Activated CD4-positive, alpha-beta T cell treated with anti-CD3 and anti-CD28 coated beads, Interleukin-2, amount 10 ng/mL, durations not matched to agents 24 days and 14 days (primary cell): ENCODE results near the gene SLC9A9. TPM values are rescaled to one million over a fixed set of nuclear protein-coding genes. Genes with fewer than 3 reads are reported as not detected.

Experiments used
- DNase-seq: peaks from one replicate; pipeline ENCODE4 v3.0.0; 2022
- H3K27ac Mint-ChIP-seq: one replicate; pipeline ENCODE4 v1.8.0; 2022; ENCODE audit warnings: mild to moderate bottlenecking, mixed read lengths
- H3K27me3 Mint-ChIP-seq: one replicate; pipeline ENCODE4 v1.8.0; 2022; ENCODE audit warnings: mixed read lengths
- H3K36me3 Mint-ChIP-seq: one replicate; pipeline ENCODE4 v1.8.0; 2022; ENCODE audit warnings: low read depth, mild to moderate bottlenecking, mixed read lengths
- H3K4me1 Mint-ChIP-seq: one replicate; pipeline ENCODE4 v1.8.0; 2021; ENCODE audit warnings: mixed read lengths
- H3K4me3 Mint-ChIP-seq: one replicate; pipeline ENCODE4 v1.8.0; 2022; ENCODE audit warnings: mild to moderate bottlenecking, moderate library complexity, mixed read lengths
- H3K9me3 Mint-ChIP-seq: one replicate; pipeline ENCODE4 v1.8.0; 2021; ENCODE audit warnings: mixed read lengths
- intact Hi-C: fragments of 100-400 bp; cut with micrococcal nuclease; formaldehyde crosslinking; loops from one replicate; pipeline ENCODE4 v1.15.1; 2023
- total RNA-seq: library from RNA; stranded (reverse); gene quantifications from 2 replicates; pipeline ENCODE4 v1.2.3, GENCODE V29; 2022

The SLC9A9 gene
- total RNA-seq, 1 donor from 2014 or later: 1.3 TPM

GRCh38 chr3:143753006-143753405 is 95.3 kb downstream of the SLC9A9 start:
- H3K4me1 Mint-ChIP-seq: peaks cover 17% of the 10 kb centered on the region
- peaks cover 3% of the 10 kb centered on the region for H3K9me3 Mint-ChIP-seq
- intact Hi-C loops: no loop called here
- no peak overlapping the region for H3K27ac Mint-ChIP-seq
- no peaks in the 10 kb centered on the region for H3K36me3 Mint-ChIP-seq
- H3K27me3 Mint-ChIP-seq: no peaks in the 10 kb centered on the region
- no peak for DNase-seq
- H3K4me3 Mint-ChIP-seq: peak overlapping the region; percentile 7

DNA sequence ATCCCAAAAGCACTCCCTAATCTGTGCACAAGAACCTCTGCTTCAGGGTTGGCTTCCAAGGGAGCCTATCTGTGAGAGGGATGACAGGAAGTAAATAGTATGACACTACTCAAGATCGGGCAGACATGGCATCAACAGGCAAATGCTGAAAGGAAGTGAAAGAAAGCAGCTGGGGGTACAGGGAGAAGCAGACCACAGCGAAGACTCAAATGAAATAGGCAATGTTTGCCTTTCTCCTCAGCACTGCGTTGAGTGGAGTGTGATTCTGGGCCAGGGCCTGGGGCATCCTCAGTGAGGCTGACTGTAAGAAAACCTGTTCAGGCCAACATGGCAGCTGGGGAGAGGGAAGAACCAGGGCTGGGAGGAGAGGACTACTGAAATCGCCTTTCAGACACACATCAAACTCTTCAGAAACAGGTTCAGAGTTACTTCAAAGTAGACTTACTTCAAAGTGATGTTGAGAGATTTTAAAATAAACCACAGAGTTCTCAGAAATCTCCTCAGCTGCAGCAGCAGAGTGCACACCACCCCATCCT is 96.6 kb downstream of the SLC9A9 start:
- no peaks in the 10 kb centered on the region for H3K9me3 Mint-ChIP-seq
- peaks cover 13% of the 10 kb centered on the region for H3K4me1 Mint-ChIP-seq
- H3K36me3 Mint-ChIP-seq: no peaks in the 10 kb centered on the region
- H3K27me3 Mint-ChIP-seq: no peaks in the 10 kb centered on the region
- intact Hi-C loops: no loop called here
- H3K4me3 Mint-ChIP-seq: peak overlapping the region; percentile 51
- peak; percentile 77 for DNase-seq
- peak overlapping the region; percentile 76 for H3K27ac Mint-ChIP-seq

DNA sequence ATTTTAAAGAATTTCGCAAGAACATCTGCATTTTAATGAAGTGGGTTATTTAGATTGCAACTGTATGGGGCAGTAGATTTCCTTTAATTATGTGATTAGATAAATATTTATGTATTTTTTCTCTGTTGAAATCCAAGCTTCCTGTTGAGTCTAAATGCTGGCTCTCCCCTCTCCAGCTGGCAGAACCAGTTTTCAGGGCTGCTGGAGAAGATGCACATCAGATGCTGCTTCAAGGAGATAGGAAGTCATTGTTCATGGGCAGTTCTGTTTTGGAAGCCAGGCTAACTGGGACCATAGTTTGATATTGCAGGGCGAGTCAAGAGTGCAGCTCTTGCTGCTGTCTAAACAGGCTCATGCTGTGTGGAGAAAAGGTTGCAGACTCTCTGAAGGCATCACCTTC is 97.4 kb downstream of the SLC9A9 start:
- H3K4me1 Mint-ChIP-seq: peaks cover 13% of the 10 kb centered on the region
- no peaks in the 10 kb centered on the region for H3K9me3 Mint-ChIP-seq
- no peak overlapping the region for H3K27ac Mint-ChIP-seq
- no peak overlapping the region for H3K4me3 Mint-ChIP-seq
- intact Hi-C loops: no loop called here
- DNase-seq: no peak
- no peaks in the 10 kb centered on the region for H3K36me3 Mint-ChIP-seq
- H3K27me3 Mint-ChIP-seq: no peaks in the 10 kb centered on the region

- Mint-ChIP-seq H3K27ac (no peak overlapping the region), H3K4me3 (no peak overlapping the region), H3K36me3 (no peaks in the 10 kb centered on the region), H3K27me3 (no peaks in the 10 kb centered on the region), H3K4me1 (peaks cover 13% of the 10 kb centered on the region), H3K9me3 (no peaks in the 10 kb centered on the region)
- intact Hi-C loops: no loop called here
- DNase-seq: no peak
Measured at GRCh38 chr3:143749926-143750325, 98.3 kb downstream of the SLC9A9 start.

GRCh38 chr3:143737065-143737464 is 111.2 kb downstream of the SLC9A9 start:
- Mint-ChIP-seq H3K36me3 (no peaks in the 10 kb centered on the region), H3K27ac (no peak overlapping the region), H3K4me1 (no peaks in the 10 kb centered on the region), H3K27me3 (no peaks in the 10 kb centered on the region), H3K4me3 (no peak overlapping the region), H3K9me3 (peaks cover 8% of the 10 kb centered on the region)
- no peak for DNase-seq
- intact Hi-C loops: no loop called here

- no peaks in the 10 kb centered on the region for H3K27me3 Mint-ChIP-seq
- H3K4me3 Mint-ChIP-seq: no peak overlapping the region
- intact Hi-C loops: no loop called here
- no peak for DNase-seq
- peaks cover 8% of the 10 kb centered on the region for H3K9me3 Mint-ChIP-seq
- no peak overlapping the region for H3K27ac Mint-ChIP-seq
- H3K4me1 Mint-ChIP-seq: no peaks in the 10 kb centered on the region
- no peaks in the 10 kb centered on the region for H3K36me3 Mint-ChIP-seq
Measured at GRCh38 chr3:143736205-143736997, 111.9 kb downstream of the SLC9A9 start.

DNA sequence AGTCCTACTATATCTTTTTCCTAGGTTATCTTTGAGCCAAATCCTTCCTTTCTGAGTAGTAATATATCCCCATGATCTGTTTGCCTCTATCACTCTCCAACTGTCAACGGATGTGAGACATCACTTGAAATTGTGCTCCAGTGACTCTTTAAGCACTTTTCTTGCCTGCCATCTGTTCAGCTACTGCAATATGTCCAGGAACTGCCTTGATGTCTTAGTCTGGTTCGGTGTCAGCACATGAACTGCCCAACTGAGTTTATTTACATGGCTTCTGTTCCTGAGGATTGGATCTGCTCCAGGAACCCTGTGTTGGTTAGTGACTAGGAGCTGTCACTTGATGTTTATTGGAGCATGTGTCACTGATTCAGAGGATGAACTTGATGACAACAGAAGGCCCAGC is 116.5 kb downstream of the SLC9A9 start:
- Mint-ChIP-seq H3K4me3 (no peak overlapping the region), H3K9me3 (peaks cover 8% of the 10 kb centered on the region), H3K27ac (no peak overlapping the region), H3K27me3 (no peaks in the 10 kb centered on the region), H3K36me3 (no peaks in the 10 kb centered on the region), H3K4me1 (no peaks in the 10 kb centered on the region)
- no peak for DNase-seq
- intact Hi-C loops: no loop called here

DNA sequence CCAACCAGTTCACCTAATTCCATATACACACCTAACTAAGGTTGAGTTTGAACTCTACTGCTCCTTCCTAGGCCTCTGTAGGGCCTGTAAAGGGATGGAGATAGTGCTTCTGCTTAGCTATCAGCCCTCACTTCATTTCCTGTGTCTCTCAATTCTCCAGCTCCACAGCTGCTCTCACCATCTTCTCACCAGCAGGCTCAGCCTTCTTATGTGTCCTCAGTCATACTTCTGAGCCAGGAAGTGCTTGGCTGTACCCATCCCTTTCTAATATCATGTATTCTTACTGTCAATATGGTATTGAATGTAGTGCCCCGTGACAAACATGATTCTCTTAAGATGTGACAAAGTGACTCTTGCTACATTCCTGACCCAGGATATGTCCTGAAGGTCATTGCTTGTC is 116.9 kb downstream of the SLC9A9 start:
- Mint-ChIP-seq H3K4me1 (no peaks in the 10 kb centered on the region), H3K27ac (no peak overlapping the region), H3K36me3 (no peaks in the 10 kb centered on the region), H3K9me3 (peaks cover 8% of the 10 kb centered on the region), H3K27me3 (no peaks in the 10 kb centered on the region), H3K4me3 (no peak overlapping the region)
- intact Hi-C loops: no loop called here
- no peak for DNase-seq

- H3K27me3 Mint-ChIP-seq: no peaks in the 10 kb centered on the region
- no peaks in the 10 kb centered on the region for H3K9me3 Mint-ChIP-seq
- intact Hi-C loops: no loop called here
- no peak overlapping the region for H3K4me3 Mint-ChIP-seq
- no peak for DNase-seq
- H3K4me1 Mint-ChIP-seq: no peaks in the 10 kb centered on the region
- no peak overlapping the region for H3K27ac Mint-ChIP-seq
- no peaks in the 10 kb centered on the region for H3K36me3 Mint-ChIP-seq
Measured at GRCh38 chr3:143727391-143727790, 120.9 kb downstream of the SLC9A9 start.

GRCh38 chr3:143726727-143727126 is 121.5 kb downstream of the SLC9A9 start:
- Mint-ChIP-seq H3K36me3 (no peaks in the 10 kb centered on the region), H3K27ac (no peak overlapping the region), H3K27me3 (no peaks in the 10 kb centered on the region), H3K9me3 (no peaks in the 10 kb centered on the region), H3K4me1 (no peaks in the 10 kb centered on the region), H3K4me3 (no peak overlapping the region)
- no peak for DNase-seq
- intact Hi-C loops: no loop called here

GRCh38 chr3:143720381-143720780 is 127.9 kb downstream of the SLC9A9 start:
- Mint-ChIP-seq H3K27ac (no peak overlapping the region), H3K27me3 (no peaks in the 10 kb centered on the region), H3K4me3 (no peak overlapping the region), H3K36me3 (no peaks in the 10 kb centered on the region), H3K9me3 (no peaks in the 10 kb centered on the region), H3K4me1 (no peaks in the 10 kb centered on the region)
- intact Hi-C loops: no loop called here
- DNase-seq: no peak

DNA sequence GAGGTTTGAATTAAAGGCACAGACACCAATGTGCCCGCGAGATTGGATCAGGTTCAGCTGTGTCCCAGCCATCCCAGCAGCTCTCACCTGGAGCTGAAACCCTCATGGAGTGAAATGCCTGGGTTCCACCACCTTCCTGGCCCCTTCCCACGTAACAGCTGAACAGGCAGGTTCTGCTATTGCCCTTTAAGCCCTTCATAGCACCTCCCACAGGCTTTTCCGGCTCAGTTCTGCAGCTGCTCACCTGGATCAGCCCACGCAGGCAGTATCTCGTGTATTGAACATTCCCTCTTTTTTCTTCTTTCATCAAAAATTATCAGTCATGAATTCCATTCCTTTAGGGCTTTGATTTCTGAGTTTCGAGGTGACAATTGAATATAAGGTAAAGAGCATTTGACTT is 129.8 kb downstream of the SLC9A9 start:
- no peaks in the 10 kb centered on the region for H3K36me3 Mint-ChIP-seq
- no peaks in the 10 kb centered on the region for H3K27me3 Mint-ChIP-seq
- H3K9me3 Mint-ChIP-seq: no peaks in the 10 kb centered on the region

GRCh38 chr3:143716731-143717130 is 131.5 kb downstream of the SLC9A9 start:
- Mint-ChIP-seq H3K36me3 (no peaks in the 10 kb centered on the region), H3K4me3 (no peak overlapping the region), H3K27ac (no peak overlapping the region), H3K4me1 (no peaks in the 10 kb centered on the region), H3K9me3 (no peaks in the 10 kb centered on the region), H3K27me3 (no peaks in the 10 kb centered on the region)
- intact Hi-C loops: no loop called here
- DNase-seq: no peak

More for the DNA sequence above, 129.8 kb downstream of the SLC9A9 start:
- DNase-seq: no peak
- Mint-ChIP-seq H3K4me3 (no peak overlapping the region), H3K27ac (no peak overlapping the region), H3K4me1 (no peaks in the 10 kb centered on the region)
- intact Hi-C loops: no loop called here

DNA sequence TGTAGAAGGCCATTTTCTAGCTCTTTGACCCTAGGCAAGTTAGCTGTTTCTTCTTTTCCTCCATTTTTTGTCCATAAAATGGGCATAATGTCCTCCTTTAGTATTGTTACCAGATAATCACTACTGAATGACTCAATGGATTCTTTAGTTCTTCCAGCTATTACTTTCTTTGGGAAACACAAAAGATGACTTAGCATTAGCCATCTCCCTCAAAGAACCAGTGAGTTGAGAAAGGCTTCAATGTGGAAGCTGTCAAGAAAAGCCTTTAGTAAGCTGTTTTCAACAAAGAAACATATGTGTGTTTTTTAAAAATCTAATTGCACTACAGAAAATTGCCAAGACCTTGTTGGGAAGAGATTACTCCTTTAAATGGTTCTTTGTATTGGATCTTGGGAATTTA is 135.7 kb downstream of the SLC9A9 start:
- Mint-ChIP-seq H3K4me1 (no peaks in the 10 kb centered on the region), H3K36me3 (no peaks in the 10 kb centered on the region), H3K27me3 (no peaks in the 10 kb centered on the region), H3K9me3 (no peaks in the 10 kb centered on the region), H3K4me3 (no peak overlapping the region), H3K27ac (no peak overlapping the region)
- intact Hi-C loops: no loop called here
- DNase-seq: no peak

DNA sequence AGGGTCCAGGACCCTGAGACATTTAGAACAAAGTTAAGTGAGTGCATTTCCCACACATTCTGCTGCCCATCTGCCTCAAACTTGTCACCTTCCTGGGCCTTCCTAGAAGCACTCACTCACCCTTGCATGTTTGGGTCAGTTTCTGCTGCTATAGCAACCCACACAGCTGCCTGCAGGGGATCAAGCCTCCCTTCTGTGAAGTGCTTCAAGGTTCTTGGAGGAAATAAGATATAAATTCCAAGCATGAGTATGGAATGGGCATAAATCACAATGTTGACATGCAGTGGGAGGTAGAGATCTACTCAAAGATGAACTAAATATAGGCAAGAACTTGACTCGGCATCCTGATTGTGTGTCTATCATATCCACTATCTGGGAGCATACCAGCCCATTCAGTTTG is 140.4 kb downstream of the SLC9A9 start:
- H3K27me3 Mint-ChIP-seq: no peaks in the 10 kb centered on the region
- no peaks in the 10 kb centered on the region for H3K36me3 Mint-ChIP-seq
- no peaks in the 10 kb centered on the region for H3K4me1 Mint-ChIP-seq
- no peak overlapping the region for H3K4me3 Mint-ChIP-seq
- no peaks in the 10 kb centered on the region for H3K9me3 Mint-ChIP-seq
- no peak overlapping the region for H3K27ac Mint-ChIP-seq
- intact Hi-C loops: no loop called here
- DNase-seq: no peak
